ENCODE measurements around the gene TUBGCP2. TPM values are rescaled to one million over a fixed set of nuclear protein-coding genes. Genes with fewer than 3 reads are reported as not detected.
A peak's percentile ranks its signal among the peaks of the same experiment; 100 is the strongest.

Gene TUBGCP2
- total and polyA plus RNA-seq, 3 donors from 2014 or later: 76.0 to 101 (median 84.3) TPM

GRCh38 chr10:133254421-133255120 lies 54.1 kb downstream of the TUBGCP2 start:
- peaks cover 76% of the 10 kb centered on the region for H3K4me1 ChIP-seq
- H3K9me3 ChIP-seq: no peaks in the 10 kb centered on the region
- H3K4me3 ChIP-seq: no peak overlapping the region
- no peaks in the 10 kb centered on the region for H3K36me3 ChIP-seq (ENCODE audit: low read depth, missing control alignments)
- H3K27ac ChIP-seq: peak overlapping the region in 1 of 2 donors; percentile 53
- intact Hi-C loops (cut with DNase I; ENCODE audit: low total_unique reads): no loop called here
- H3K27me3 ChIP-seq: no peaks in the 10 kb centered on the region
- TF ChIP-seq CTCF (IDR thresholded peaks at IDR 0.05) (no peak), POLR2A (IDR thresholded peaks at IDR 0.05) (no peak)
- WGBS, 2 donors: 27 to 47% methylated on average over 11 to 13 of the region's 13 CpGs
- peak; percentile 81 for DNase-seq

GRCh38 chr10:133253361-133253955 lies 55.2 kb downstream of the TUBGCP2 start:
- Histone ChIP-seq H3K4me1 (peaks cover 87% of the 10 kb centered on the region), H3K27ac (peak overlapping the region in 1 of 2 donors; percentile 53), H3K9me3 (no peaks in the 10 kb centered on the region), H3K36me3 (ENCODE audit: low read depth, missing control alignments) (no peaks in the 10 kb centered on the region), H3K4me3 (no peak overlapping the region), H3K27me3 (no peaks in the 10 kb centered on the region)
- WGBS, 2 donors: 58 to 63% methylated on average over 22 of the region's 22 CpGs
- TF ChIP-seq POLR2A (IDR thresholded peaks at IDR 0.05) (no peak), CTCF (IDR thresholded peaks at IDR 0.05) (no peak)
- no peak for DNase-seq
- intact Hi-C loops (cut with DNase I; ENCODE audit: low total_unique reads): no loop called here

- WGBS, 2 donors: 72 to 82% methylated on average over 12 of the region's 12 CpGs
- Histone ChIP-seq H3K27me3 (no peaks in the 10 kb centered on the region), H3K4me3 (no peak overlapping the region), H3K4me1 (peaks cover 81% of the 10 kb centered on the region), H3K9me3 (no peaks in the 10 kb centered on the region), H3K36me3 (ENCODE audit: low read depth, missing control alignments) (no peaks in the 10 kb centered on the region), H3K27ac (no peak overlapping the region)
- DNase-seq: no peak
- TF ChIP-seq POLR2A (IDR thresholded peaks at IDR 0.05): no peak
- TF ChIP-seq CTCF (IDR thresholded peaks at IDR 0.05): no peak
- intact Hi-C loops (cut with DNase I; ENCODE audit: low total_unique reads): no loop called here
Observed at GRCh38 chr10:133252223-133252552, 56.5 kb downstream of the TUBGCP2 start.

- 41 to 48% methylated on average over 13 to 28 of the region's 28 CpGs for WGBS, 2 donors
- DNase-seq: peak; percentile 89
- no peaks in the 10 kb centered on the region for H3K9me3 ChIP-seq
- H3K4me1 ChIP-seq: peaks cover 77% of the 10 kb centered on the region
- intact Hi-C loops (cut with DNase I; ENCODE audit: low total_unique reads): no loop called here
- TF ChIP-seq CTCF (IDR thresholded peaks at IDR 0.05) (no peak), POLR2A (IDR thresholded peaks at IDR 0.05) (no peak)
- H3K36me3 ChIP-seq (ENCODE audit: low read depth, missing control alignments): no peaks in the 10 kb centered on the region
- no peaks in the 10 kb centered on the region for H3K27me3 ChIP-seq
- no peak overlapping the region for H3K4me3 ChIP-seq
- peak overlapping the region in 1 of 2 donors; percentile 59 for H3K27ac ChIP-seq
Observed at GRCh38 chr10:133251388-133252222, 57.1 kb downstream of the TUBGCP2 start.

All from testis (tissue), 3 donors.